Sigmoid colon (tissue), 4 donors: ENCODE results near the gene MCOLN3.

Source experiments
- CTCF ChIP-seq, 4 experiments: fragments of 450-650 bp in 3 of 4; fragments of 200-600 bp in 1 of 4; IDR thresholded peaks; one replicate each; pipeline ENCODE4 v1.5.1; 2016 to 2019; ENCODE audit warnings: antibody characterized with exemption in 4 of 4, mild to moderate bottlenecking in 3 of 4, moderate library complexity in 2 of 4
- POLR2A ChIP-seq, 2 donors: fragments of 450-650 bp; IDR thresholded peaks; one replicate each; pipeline ENCODE4 v1.6.1; 2016; ENCODE audit warnings: antibody characterized with exemption in 2 of 2, mild to moderate bottlenecking in 2 of 2, moderate library complexity in 2 of 2
- POLR2AphosphoS5 ChIP-seq, 4 donors: sonication (generic); formaldehyde crosslinking; IDR thresholded peaks; one replicate each; pipeline ENCODE4 v1.6.1; 2017; ENCODE audit warnings: antibody characterized with exemption in 4 of 4

- TF ChIP-seq POLR2A (IDR thresholded peaks at IDR 0.05), result no peak
- TF ChIP-seq CTCF (IDR thresholded peaks at IDR 0.05), result no peak
- TF ChIP-seq POLR2AphosphoS5 (IDR thresholded peaks at IDR 0.05), result no peak
Measured at GRCh38 chr1:85089203-85089602, 40.9 kb upstream of the MCOLN3 start.
